SK-N-MC (cell line): Measurements from ENCODE around the gene SLC6A2.

Experiments used
- EZH2 ChIP-seq: fragments of 200-600 bp; sonication (generic); IDR thresholded peaks from one replicate; pipeline ENCODE4 v1.6.1; 2017; ENCODE audit warnings: antibody characterized with exemption
- FOXP2 ChIP-seq: optimal IDR thresholded peaks from 2 replicates; pipeline ENCODE3; 2011; ENCODE audit warnings: mild to moderate bottlenecking, moderate library complexity; ENCODE audit not compliant: insufficient read depth; ENCODE audit errors: extremely low read length, control extremely low read depth
- POLR2AphosphoS5 ChIP-seq: IDR thresholded peaks from 2 replicates; pipeline ENCODE4 v1.6.1; 2012; ENCODE audit warnings: mild to moderate bottlenecking, low read depth, low read length, borderline replicate concordance

GRCh38 chr16:55655381-55655896 lies 349 bp upstream of the SLC6A2 start:
- TF ChIP-seq EZH2, result no peak
- no peak for TF ChIP-seq POLR2AphosphoS5
- TF ChIP-seq FOXP2, result no peak
